GM23248 (cell line): Measurements from ENCODE around the gene GPR35.

Experiments
- EZH2 ChIP-seq: fragments of 200-600 bp; sonication (generic); IDR thresholded peaks from 2 replicates; pipeline ENCODE4 v1.6.1; 2018; ENCODE audit warnings: antibody characterized with exemption, mild to moderate bottlenecking; ENCODE audit not compliant: insufficient read depth, poor library complexity, severe bottlenecking
- EZH2phosphoT487 ChIP-seq: fragments of 200-600 bp; sonication (generic); IDR thresholded peaks from 2 replicates; pipeline ENCODE4 v1.6.1; 2018; ENCODE audit warnings: antibody characterized with exemption, moderate library complexity, mild to moderate bottlenecking, low read depth; ENCODE audit not compliant: insufficient read depth

DNA sequence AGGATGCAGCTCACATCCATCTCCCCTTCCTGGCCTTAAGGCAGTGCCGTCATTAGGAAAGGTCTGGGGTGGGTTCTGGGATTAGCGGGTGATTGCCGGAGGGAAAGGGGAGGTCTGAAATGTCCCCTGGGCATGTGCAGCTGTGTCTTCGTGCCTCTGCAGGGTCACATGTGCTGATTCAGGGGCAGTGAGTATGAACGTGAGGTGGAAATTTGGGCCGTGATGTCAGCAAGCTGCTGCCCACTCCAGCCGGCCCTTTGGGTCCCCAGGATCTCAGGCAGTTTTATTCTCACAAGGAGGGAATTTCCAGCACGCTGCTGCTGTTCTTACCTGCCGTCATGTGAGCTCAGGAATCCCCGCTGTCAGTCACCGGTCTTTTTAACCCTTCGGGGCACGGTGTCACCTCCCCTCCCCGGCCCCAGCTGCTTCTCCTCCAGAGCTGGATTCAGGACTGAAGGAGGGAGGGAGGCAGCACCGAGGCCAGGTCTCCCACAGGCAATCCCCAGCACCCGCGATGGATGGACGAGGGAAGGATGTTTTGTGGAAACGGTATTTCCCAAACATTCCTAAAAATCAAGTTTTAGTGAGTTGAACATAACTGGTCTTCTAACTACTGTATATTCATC lies 23.5 kb downstream of the GPR35 start:
- TF ChIP-seq EZH2 (no peak), EZH2phosphoT487 (no peak)
